HG02759 (cell line): ENCODE results near the gene ZDHHC22.
"Not testable (repeated sequence)": the region's sequence is repeated elsewhere in the genome, so short reads cannot be mapped to it uniquely, and the experiment has no call there.

ENCODE experiments used
- ATAC-seq: cut with Tn5 transposase; IDR thresholded peaks from one replicate; pipeline ENCODE4 v1.9.1; 2021; ENCODE audit warnings: mild to moderate bottlenecking, moderate library complexity; ENCODE audit not compliant: unreplicated experiment

The ZDHHC22 gene, protein sequence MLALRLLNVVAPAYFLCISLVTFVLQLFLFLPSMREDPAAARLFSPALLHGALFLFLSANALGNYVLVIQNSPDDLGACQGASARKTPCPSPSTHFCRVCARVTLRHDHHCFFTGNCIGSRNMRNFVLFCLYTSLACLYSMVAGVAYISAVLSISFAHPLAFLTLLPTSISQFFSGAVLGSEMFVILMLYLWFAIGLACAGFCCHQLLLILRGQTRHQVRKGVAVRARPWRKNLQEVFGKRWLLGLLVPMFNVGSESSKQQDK

GRCh38 chr14:77141214-77142004, at the start of gene ZDHHC22:
Gene ZDHHC22 (minus strand): TSS chr14:77141791. CDS start chr14:77139738, 2,053 bp downstream.
- peak; percentile 59 for ATAC-seq

DNA sequence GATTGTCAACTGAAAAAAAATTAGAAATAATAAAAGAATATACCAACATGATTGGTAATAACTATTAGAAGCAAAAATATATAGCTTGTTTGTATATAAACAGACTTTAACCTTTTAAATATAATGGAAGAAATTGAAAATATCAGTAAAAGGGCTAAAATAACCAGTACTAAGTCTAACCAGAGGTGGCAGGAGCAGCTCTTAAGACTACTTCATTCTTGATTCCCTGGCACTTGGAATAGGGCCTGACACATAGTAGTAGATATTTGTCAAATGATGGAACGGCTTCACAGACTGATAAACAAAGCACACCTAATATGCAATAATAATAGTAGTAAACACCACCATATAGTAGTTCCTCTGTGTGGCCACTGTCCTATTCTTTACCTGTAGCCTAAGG, 49.4 kb upstream of the ZDHHC22 start:
- ATAC-seq: no peak

GRCh38 chr14:77189479-77189878, 47.9 kb upstream of the ZDHHC22 start:
- ATAC-seq: no peak

GRCh38 chr14:77187649-77188012, 46.0 kb upstream of the ZDHHC22 start:
- no peak for ATAC-seq

DNA sequence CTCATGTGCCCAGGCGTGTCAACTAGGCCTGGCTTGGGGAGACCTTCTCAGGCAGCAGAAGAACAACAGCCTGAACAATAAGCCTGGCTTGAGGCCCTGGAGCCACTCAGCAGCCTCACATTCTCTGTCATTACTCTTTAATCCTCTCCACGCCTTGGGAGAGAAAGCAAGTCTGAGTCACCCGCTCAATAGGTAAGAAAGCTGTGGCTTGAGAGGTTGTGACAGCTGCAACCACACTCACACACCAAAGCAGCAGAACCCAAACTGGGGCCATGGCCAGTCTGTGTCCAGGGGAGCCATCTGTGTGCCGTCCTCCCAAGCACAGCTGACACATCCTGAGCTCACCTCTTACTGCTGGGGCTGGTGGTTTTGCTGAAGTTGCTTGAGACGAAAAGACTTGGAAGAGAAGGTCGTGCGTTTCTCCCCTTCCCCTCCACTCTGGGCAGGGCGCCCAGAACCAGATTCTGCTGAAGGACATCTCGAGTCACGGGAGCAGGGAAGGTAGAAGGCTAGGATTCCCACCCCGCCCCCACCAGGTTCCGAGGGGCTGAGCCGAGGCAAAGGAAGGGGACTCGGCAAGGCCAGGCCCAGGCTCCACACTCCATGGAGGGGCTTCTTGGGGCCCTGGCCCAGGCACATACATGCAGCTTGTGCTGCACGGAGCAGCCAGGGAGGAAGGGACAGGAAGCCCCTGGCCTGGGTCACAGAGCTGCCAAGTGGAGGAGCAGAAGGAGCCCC, 45.5 kb upstream of the ZDHHC22 start:
- no peak for ATAC-seq

DNA sequence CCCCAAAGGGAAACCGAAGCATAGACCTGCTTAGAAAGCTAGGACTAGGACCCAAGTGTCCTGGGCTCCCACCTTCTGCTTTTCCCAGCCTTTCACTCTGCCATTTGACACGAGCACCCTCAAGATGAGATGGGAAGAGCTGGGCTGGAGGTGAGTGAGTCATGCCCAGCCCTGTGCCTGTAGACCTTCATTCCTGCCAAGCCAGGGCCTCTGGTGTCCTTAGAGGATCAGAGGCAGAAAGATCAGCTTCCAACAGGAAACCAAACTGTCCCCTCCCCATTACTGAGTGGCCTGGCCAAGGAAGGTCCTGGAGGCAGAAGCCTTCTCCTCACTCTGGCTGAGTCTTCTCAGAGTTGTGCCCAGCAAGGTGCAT, 43.5 kb upstream of the ZDHHC22 start:
- no peak for ATAC-seq

- ATAC-seq: no peak
Measured at GRCh38 chr14:77184396-77185092, 43.0 kb upstream of the ZDHHC22 start.

GRCh38 chr14:77183896-77184295, 42.3 kb upstream of the ZDHHC22 start:
- ATAC-seq: no peak

GRCh38 chr14:77181603-77182437, 40.2 kb upstream of the ZDHHC22 start, which contains the start of gene TMEM63C:
Gene TMEM63C (plus strand): TSS chr14:77181798. CDS start chr14:77218814, 37,016 bp downstream.
- ATAC-seq: peak; percentile 88

- ATAC-seq: no peak
Measured at GRCh38 chr14:77180726-77181602, 39.4 kb upstream of the ZDHHC22 start.

DNA sequence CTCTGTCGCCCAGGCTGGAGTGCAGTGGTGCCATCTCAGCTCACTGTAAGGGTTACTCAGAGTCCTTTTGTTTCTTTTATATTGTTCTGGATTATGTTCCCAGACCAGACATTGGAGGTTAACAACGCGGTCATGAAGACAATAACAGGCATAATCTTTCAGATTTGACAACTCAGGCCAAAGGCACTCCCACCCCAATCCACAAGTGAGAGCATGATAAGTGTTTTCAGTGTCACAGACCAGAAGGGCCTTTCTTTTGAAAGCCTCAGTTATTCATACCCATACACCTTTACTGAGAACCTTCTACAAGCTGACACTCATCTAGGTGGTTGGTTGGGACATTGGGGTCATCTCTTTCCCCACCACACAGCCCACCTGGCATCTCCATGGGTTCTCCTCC, 37.1 kb upstream of the ZDHHC22 start:
- ATAC-seq: no peak

DNA sequence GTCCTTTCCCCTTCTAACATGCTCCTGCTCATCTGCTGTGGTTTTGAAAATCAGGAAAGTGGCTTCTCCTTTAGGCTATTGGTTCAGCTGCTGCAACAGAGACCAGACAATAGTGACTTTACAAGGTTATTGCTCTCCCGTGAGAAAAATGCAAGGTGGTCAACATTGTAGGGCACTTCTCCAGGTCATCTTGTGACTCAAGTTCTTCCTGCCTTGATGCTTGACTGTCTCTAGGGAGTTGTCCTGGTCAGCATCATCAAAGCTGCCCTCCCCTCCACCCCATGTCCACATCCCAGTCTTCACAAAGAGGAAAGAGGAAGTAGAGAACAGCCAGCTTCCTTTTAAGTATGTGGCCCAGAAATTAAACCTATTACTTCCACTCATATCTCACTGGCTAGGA, 36.1 kb upstream of the ZDHHC22 start:
- no peak for ATAC-seq

DNA sequence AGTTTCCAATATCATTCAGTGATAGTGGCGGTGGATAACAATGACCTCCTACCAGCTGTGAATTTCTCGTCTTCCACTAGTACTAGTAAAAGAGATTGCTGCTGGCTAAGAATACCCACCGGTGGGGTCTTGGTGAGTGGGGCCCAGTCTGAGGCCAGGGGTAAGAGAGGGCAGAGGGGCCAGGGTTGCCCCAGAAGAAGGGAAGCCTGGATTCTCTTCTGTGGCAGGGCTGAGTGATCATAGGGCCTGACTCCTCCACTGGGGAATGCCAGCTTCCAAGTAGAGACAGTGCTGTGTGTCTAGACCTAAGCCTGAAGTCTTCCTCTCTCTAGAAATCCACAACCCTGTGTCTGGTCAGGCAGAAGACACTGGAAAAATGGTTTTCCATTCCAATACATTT, 34.3 kb upstream of the ZDHHC22 start:
- ATAC-seq: no peak

DNA sequence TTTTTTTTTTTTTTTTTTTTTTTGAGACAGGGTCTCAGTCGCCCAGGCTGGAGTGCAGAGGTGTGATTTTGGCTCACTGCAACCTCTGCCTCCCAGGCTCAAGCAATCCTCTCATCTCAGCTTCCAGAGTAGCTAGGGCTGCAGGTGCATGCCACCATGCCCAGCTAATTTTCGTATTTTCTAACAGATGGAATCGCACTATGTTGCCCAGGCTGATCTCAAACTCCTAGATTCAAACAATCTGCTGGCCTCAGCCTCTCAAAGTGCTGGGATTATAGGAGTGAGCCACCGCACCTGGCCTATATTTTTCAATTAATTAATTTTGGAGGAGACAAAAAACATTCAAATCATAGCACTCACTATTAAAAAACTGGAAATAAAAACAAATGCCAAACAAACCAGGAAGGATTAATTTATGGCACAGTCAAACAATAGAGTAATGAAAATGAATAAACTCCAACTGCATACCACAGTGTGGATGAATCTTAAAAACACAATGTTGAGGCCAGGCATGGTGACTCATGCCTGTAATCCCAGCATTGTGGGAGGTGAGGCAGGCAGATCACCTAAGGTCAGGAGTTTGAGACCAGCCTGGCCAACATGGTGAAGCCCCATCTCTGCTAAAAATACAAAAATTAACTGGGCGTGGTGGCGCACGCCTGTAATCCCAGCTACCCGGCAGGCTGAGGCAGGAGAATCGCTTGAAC, 32.5 kb upstream of the ZDHHC22 start:
- not testable (repeated sequence) for ATAC-seq

DNA sequence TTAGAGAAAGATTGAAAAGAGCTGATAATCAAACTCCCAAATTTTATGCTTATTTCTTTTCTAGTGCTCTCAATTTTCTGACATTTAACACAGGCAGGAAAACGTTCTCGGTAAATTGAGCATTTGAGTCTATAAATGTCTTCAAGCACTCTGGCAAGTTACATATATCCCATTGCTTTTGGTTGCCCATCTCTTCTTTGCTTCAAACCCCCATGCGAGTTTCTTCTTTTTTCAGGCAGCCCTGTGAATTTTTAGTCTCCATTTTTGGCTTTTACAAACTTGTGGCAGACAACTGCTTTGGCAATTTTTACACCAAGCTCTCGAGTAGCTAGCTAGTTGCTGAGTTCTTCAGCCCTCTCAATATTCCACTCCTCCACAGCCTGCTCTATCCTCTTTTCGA, 31.3 kb upstream of the ZDHHC22 start:
- no peak for ATAC-seq

- no peak for ATAC-seq
Measured at GRCh38 chr14:77170045-77170444, 28.5 kb upstream of the ZDHHC22 start.

DNA sequence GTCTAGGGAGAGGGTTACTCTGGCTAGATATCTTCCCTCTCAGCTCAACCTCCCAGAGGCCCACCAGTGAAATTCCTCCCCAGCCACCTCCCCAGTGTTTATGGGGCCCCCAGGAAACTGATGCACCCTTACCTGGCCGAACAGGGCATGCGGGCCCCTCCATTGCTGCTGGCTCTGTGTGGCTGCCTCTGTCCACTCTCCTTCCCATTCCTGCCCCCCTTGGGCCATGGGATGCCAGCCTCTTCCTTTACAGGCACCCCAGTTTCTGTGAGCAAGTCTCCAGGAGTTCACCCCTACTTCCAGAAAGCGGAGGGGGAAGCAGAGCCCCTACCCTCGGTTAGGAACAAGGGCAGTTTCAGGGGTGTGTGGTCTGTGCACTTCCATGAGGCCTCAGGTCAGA, 19.4 kb upstream of the ZDHHC22 start:
- no peak for ATAC-seq

DNA sequence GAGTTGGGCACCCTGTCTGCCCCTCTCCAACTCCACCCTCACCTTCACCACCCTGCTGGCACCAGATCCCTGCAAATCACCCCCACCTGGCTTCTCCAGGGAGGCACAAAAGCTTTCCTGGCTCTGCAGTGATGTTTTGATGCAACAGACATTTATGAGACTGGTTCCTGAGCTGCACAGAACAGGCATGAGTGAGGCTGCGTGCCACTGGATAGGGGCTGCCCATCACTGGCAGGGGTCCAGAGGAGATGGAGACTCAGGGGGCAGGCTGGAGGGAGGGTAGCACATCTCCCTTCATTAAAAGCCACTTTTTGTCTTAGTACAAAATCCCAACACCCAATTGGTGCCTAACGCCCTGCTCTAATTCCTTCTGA, 17.3 kb upstream of the ZDHHC22 start:
- no peak for ATAC-seq
